Erythroblast (primary cell): ENCODE measurements around the gene SLC35F6.
"Not testable (repeated sequence)": the region's sequence is repeated elsewhere in the genome, so short reads cannot be mapped to it uniquely, and the experiment has no call there.

Experiments
- DNase-seq, 2 experiments: peaks; one replicate each; lab custom pipeline; 2025; lab: John Stamatoyannopoulos, UW
- GATA1 ChIP-seq: IDR thresholded peaks from 2 replicates; pipeline ENCODE4 v1.6.1; 2011; ENCODE audit warnings: low read depth, mild to moderate bottlenecking, control low read depth, low read length, moderate library complexity
- POLR2A ChIP-seq: IDR thresholded peaks from 2 replicates; pipeline ENCODE4 v1.6.1; 2011; ENCODE audit warnings: mild to moderate bottlenecking, low read length

The SLC35F6 gene

DNA sequence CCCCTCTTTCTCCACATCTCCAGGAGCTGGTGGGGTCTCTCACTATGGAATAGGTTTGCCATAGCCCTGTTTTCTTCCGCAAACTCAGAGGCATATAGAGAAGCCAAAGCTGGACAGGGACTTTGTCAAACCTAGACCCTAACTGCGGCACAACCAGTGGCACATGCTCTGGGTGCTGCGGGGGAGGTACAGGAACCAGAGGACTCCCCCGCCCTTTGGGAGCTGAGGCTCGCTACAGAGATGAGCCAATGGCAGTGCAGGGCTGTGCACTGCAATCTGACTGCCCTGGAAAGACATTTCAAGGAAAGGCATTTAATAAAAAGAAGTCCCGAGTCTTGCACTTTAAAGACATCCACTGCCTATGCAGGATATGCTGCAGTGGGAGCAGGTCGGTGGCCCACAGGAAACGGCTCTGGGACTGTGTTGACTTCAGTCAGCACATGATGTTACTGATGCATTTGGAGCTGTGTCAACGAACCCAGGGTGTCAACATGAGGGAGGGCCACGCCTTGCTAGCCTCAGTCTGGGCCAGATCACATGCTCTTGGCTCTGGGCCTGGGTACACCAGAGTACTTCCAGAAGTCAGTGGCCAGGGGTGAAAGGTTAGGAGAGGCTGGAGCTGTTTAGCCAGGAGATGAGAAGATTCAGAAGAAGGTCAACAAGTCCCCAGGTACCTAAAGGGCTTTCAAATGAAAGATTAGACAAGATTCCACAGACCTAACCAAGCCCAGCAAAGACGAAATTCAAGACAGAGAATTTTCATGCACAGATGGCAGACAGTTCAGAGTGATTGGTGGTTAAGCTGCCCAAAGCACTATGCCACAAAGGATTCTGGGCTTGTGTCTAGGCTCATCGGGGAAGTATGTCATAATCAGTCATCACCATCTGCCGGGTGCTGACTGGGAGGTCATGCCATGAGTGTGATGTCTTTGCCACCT, 8.2 kb downstream of the SLC35F6 start:
- DNase-seq = peak; percentile 88 to 92
- TF ChIP-seq GATA1 (no peak), POLR2A (peak; percentile 52)

DNA sequence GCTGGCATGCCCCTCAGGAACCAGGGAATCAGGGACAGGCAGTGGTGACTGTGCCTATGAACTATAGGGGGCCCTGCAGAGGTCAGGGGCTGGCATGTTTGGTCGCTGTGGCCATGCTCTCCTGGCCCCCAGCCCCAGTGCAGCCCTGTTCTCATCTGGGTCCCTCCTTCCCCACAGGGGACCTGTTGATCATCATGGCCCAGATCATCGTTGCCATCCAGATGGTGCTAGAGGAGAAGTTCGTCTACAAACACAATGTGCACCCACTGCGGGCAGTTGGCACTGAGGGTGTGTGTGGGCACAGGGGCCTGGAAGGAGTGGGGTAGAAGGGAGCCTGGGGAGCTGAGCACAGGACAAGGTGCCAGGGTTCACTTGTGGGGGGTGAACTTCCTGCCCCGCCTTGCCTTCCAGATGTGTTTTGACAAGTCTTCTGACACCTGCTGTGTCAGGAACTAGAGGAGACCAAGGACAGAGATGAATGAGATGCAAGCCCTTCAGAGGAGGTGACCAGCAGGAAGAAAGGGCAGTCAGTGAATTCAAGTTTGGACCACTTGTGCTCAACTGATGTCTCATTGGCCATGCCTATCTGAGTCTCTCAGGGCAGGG, 12.2 kb downstream of the SLC35F6 start:
- TF ChIP-seq POLR2A (no peak), GATA1 (no peak)
- no peak for DNase-seq

DNA sequence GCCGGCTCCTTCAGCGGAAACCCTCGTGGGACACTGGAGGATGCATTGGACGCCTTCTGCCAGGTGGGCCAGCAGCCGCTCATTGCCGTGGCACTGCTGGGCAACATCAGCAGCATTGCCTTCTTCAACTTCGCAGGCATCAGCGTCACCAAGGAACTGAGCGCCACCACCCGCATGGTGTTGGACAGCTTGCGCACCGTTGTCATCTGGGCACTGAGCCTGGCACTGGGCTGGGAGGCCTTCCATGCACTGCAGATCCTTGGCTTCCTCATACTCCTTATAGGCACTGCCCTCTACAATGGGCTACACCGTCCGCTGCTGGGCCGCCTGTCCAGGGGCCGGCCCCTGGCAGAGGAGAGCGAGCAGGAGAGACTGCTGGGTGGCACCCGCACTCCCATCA, 14.0 kb downstream of the SLC35F6 start:
- DNase-seq = no peak
- TF ChIP-seq POLR2A (no peak), GATA1 (no peak)

DNA sequence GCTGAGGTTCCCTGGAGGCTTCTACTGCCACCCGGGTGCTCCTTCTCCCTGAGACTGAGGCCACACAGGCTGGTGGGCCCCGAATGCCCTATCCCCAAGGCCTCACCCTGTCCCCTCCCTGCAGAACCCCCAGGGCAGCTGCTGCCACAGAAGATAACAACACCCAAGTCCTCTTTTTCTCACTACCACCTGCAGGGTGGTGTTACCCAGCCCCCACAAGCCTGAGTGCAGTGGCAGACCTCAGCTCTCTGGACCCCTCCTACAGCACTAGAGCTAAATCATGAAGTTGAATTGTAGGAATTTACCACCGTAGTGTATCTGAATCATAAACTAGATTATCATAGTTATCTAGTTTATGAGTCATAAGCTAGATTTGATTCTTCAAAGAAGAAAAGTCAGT, 14.4 kb downstream of the SLC35F6 start:
- DNase-seq = no peak

DNA sequence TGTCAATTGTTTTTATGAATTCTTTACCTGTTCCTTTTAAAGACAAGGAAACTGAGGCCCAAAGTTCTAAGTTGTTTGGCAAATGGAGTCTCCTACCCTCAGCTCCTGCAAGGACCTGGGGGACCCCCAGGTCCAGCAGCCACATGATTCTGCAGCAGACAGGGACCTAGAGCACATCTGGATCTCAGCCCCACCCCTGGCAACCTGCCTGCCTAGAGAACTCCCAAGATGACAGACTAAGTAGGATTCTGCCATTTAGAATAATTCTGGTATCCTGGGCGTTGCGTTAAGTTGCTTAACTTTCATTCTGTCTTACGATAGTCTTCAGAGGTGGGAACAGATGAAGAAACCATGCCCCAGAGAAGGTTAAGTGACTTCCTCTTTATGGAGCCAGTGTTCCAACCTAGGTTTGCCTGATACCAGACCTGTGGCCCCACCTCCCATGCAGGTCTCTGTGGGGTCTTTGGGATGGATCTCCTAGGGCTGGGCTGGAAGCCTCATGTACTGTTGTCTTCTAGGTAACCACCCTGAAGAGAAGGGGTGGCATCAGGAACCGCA, 16.2 kb downstream of the SLC35F6 start:
- peak in 1 of 2 experiments; percentile 12 for DNase-seq

More for the DNA sequence above, 14.4 kb downstream of the SLC35F6 start:
- no peak for TF ChIP-seq POLR2A

DNA sequence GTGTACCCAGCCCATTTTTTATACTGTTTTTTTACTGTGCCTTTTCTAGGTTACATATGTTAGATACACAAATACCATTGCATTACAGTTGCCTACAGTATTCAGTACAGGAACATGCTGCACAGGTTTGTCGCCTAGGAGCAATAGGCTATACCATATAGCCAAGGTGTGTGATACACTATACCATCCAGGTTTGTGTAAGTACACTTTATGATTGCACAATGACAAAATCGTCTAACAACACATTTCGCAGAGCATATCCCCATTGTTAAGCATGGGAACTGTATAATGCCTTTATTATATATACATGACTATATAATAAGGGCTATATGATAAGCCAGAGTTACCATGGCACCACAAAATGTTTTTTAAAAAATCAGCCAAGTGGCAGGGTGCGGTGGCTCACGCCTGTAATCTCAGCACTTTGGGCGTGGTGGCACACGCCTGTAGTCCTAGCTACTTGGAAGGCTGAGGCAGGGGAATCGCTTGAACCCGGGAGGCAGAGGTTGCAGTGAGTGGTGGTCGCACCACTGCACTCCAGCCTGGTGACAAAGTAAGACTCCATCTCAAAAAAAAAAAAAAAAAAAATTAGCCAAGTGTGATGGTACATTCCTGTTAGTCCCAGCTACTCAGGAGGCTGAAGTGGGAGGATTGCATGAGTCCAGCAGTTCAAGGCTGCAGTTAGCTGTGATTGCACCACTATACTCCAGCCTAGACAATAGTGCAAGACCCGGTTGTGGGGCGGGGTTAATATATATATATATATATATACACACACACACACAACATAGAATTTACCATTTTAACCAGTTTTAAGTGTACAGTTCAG, 19.0 kb downstream of the SLC35F6 start:
- peak; percentile 37 to 43 for DNase-seq
- TF ChIP-seq GATA1 = no peak
- TF ChIP-seq POLR2A = no peak

More for the DNA sequence above, 16.2 kb downstream of the SLC35F6 start:
- TF ChIP-seq POLR2A (no peak), GATA1 (no peak)

DNA sequence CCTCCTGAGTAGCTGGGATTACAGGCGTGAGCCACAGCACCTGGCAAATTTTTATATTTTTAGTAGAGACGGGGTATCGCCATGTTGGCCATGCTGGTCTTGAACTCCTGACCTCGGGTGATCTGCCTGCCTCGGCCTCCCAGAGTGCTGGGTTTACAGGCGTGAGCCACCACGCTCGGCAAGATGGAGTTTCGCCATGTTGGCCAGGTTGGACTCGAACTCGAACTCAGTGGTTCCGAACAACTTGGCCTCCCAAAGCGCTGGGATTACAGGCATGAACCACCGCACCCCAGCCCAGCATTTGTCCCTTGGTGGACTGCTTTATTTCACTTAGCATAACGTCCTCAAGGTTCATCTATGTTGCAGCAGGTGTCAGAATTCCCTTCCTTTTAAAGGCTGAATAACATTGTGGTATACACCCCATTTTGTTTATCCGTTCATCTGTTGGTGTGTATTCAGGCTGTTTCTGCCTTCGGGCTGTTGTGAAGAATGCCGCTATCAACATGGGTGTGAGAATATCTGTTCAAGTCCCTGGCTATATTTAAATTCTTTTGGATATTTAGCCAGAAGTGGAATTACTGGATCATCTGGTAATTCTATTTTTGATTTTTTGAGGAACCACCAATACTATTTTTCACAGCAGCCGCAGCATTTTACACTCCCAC, 20.6 kb downstream of the SLC35F6 start:
- TF ChIP-seq GATA1 (no peak), POLR2A (no peak)
- DNase-seq = no peak

DNA sequence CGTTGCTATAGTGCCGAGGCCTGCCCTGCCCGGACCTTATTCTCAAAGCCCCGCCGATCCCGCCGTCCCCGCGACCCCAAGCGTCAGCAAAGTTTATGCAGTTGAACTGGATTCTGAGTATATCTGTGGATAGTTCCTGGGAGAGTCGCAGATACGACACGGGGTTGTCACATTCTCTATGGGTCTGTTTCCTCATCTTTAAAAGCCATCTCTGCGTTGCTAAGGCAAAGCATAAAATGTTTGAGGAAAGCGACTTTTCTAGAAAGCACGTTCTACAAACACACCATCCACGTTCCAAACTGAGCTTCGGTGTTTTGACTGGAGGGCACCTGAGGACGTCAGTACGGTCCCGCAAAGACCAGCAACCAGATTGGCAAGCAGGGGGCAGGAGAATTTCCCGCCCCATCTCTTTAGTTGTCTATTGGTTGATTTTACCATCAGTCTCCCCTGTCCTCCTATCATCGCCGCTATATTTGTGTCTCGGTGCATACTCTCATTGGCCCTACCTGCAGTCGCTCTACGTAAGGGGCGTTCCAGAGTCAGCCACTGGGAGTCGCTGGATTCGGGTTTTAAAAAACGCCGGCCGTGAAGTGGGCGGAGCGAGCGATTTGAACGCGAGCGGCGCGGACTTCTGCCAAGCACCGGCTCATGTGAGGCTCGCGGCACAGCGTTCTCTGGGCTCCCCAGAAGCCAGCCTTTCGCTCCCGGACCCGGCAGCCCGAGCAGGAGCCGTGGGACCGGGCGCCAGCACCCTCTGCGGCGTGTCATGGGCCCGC, 21.5 kb downstream of the SLC35F6 start, which contains the start of gene CENPA:
TSS of gene CENPA (plus strand) at position 626 of the 776 bp plus-strand sequence. CDS start at position 767, 141 bp downstream.
- peak; percentile 91 for TF ChIP-seq POLR2A
- TF ChIP-seq GATA1 = no peak
- peak; percentile 99 for DNase-seq

DNA sequence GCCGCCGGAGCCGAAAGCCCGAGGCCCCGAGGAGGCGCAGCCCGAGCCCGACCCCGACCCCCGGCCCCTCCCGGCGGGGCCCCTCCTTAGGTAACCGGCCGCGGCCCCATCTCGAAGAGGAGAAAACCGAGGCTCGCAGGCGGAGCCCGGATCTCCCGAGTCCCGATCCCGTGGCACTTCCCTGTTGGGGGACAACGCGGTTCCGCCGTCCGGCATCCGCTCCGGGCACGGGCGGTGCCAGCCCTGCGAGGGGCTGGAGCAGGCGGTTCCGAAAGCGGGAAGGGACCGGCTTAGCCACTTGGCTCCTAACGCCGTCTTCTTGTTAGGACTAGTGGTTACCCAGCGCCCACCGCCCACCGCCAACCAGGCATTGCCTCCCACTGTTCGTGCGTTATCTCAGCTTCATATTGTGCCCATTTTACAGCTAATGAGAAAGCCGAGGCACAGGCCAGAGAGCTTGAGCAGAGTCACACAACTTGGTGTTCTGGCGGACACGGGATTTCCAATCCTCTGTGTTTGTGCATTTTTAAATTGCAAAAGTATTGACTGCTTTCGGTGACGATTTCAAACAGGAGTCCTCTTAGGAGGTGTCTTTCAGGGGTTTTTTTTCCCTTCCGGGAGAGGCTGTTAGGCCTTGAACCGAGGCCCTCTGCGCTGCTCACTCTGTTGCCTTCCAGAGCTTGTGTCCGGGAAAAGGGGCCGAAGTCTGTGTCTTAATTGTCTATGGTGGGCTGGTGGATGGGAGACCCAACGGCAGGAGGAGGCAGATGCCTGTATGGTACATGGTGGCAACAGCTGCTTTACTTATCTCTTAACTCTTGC, 22.3 kb downstream of the SLC35F6 start:
- DNase-seq = peak; percentile 67 to 79
- TF ChIP-seq POLR2A = peak; percentile 33
- no peak for TF ChIP-seq GATA1

DNA sequence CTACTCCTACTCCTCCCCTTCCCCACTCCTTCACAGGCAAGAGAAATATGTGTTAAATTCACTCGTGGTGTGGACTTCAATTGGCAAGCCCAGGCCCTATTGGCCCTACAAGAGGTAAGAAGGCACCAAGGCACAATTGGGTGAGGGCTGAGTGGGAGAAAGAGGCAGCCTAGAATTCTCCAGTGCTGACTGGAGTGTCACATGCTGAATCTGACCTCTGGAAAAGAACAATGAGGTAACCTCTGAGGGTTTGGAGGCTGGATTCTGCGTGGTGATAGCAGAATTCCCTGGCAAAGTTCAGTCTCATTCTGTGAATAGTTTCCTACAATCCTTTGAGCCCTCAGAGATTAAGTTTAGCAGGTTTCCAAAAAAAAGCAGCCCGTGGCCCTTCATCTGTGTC, 28.6 kb downstream of the SLC35F6 start:
- DNase-seq = no peak
- no peak for TF ChIP-seq POLR2A
- TF ChIP-seq GATA1 = no peak

DNA sequence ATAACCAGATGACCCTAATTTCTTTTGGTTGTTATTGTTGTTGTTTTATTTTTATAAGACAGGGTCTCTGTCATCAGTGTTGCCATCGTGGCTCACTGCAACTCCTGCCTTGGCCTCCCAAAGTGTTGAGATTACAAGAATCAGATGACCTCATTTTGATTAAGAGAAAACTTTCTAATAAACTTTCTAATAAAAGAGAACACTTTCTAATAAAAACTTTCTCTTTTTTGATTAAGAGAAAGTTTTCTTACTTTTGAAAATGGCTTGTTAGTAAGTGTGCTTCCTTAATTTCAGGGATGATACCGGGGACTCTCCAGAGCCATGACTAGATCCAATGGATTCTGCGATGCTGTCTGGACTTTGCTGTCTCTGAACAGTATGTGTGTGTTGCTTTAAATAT, 29.4 kb downstream of the SLC35F6 start:
- TF ChIP-seq POLR2A (no peak), GATA1 (no peak)
- no peak for DNase-seq

DNA sequence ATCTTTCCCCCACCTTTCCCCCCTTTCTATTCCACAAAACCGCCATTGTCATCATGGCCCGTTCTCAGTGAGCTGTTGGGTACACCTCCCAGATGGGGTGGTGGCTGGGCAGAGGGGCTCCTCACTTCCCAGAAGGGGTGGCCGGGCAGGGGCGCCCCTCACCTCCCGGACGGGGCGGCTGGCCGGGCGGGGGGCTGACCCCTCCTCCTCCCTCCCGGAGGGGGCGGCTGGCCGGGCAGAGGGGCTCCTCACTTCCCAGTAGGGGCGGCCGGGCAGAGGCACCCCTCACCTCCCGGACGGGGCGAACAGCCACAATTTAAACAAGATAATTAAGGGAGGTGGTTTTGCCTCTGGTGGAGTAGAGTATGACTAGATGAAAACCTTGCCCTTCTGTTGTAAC, 31.1 kb downstream of the SLC35F6 start:
- DNase-seq = not testable (repeated sequence)
